GM21529 (cell line): ENCODE data around the gene TTLL11.

Experiments
- ATAC-seq: cut with Tn5 transposase; IDR thresholded peaks from one replicate; pipeline ENCODE4 v1.9.1; 2021; ENCODE audit not compliant: unreplicated experiment

TTLL11 gene

GRCh38 chr9:121779381-121780117 lies 313.6 kb downstream of the TTLL11 start:
- ATAC-seq, result no peak

- ATAC-seq, result no peak
These were observed 314.6 kb downstream of the TTLL11 start for GRCh38 chr9:121778252-121779225.

- ATAC-seq, result no peak
These were observed 316.1 kb downstream of the TTLL11 start for GRCh38 chr9:121776739-121777637.

- ATAC-seq, result no peak
These were observed 316.9 kb downstream of the TTLL11 start for GRCh38 chr9:121776001-121776738.

- no peak for ATAC-seq
These were observed 318.1 kb downstream of the TTLL11 start for GRCh38 chr9:121774715-121775613.

GRCh38 chr9:121773954-121774714 lies 319.0 kb downstream of the TTLL11 start:
- no peak for ATAC-seq

- ATAC-seq, result no peak
These were observed 319.7 kb downstream of the TTLL11 start for GRCh38 chr9:121773286-121773953.

GRCh38 chr9:121772600-121773285 lies 320.4 kb downstream of the TTLL11 start:
- no peak for ATAC-seq
